ENCODE measurements around the gene CDC37L1.

The CDC37L1 gene

GRCh38 chr9:4727593-4727992 lies 48.2 kb downstream of the CDC37L1 start:
- no peak overlapping the region for H3K4me3 ChIP-seq (ENCODE audit: low read depth, low read length)
- no peak for TF ChIP-seq CTCF (IDR thresholded peaks at IDR 0.05; ENCODE audit: low read depth, low read length)

GRCh38 chr9:4732890-4733289 lies 53.5 kb downstream of the CDC37L1 start:
- no peak overlapping the region for H3K4me3 ChIP-seq (ENCODE audit: low read depth, low read length)
- no peak for TF ChIP-seq CTCF (IDR thresholded peaks at IDR 0.05; ENCODE audit: low read depth, low read length)

- no peak overlapping the region for H3K4me3 ChIP-seq (ENCODE audit: low read depth, low read length)
- no peak for TF ChIP-seq CTCF (IDR thresholded peaks at IDR 0.05; ENCODE audit: low read depth, low read length)
Observed at GRCh38 chr9:4734150-4734549, 54.8 kb downstream of the CDC37L1 start.

- peak overlapping the region; percentile 86 for H3K4me3 ChIP-seq (ENCODE audit: low read depth, low read length)
- no peak for TF ChIP-seq CTCF (IDR thresholded peaks at IDR 0.05; ENCODE audit: low read depth, low read length)
Observed at GRCh38 chr9:4738866-4739586, 59.7 kb downstream of the CDC37L1 start.

GRCh38 chr9:4739587-4740387 lies 60.4 kb downstream of the CDC37L1 start:
- H3K4me3 ChIP-seq (ENCODE audit: low read depth, low read length): peak overlapping the region; percentile 86
- TF ChIP-seq CTCF (IDR thresholded peaks at IDR 0.05; ENCODE audit: low read depth, low read length): no peak

- peak overlapping the region; percentile 86 for H3K4me3 ChIP-seq (ENCODE audit: low read depth, low read length)
Observed at GRCh38 chr9:4740388-4740637, 60.9 kb downstream of the CDC37L1 start.

More at GRCh38 chr9:4740388-4740637, 60.9 kb downstream of the CDC37L1 start:
- TF ChIP-seq CTCF (IDR thresholded peaks at IDR 0.05; ENCODE audit: low read depth, low read length): no peak

All from WI38 (cell line).